ENCODE results near the gene HEATR5B. TPM values are rescaled to one million over a fixed set of nuclear protein-coding genes. Genes with fewer than 3 reads are reported as not detected.

Gene HEATR5B
- polyA plus RNA-seq, 1 of the 3 experiments (the other 2 are of a cell fraction): 10.8 TPM

GRCh38 chr2:36965206-36965605, 119.0 kb downstream of the HEATR5B start:
- CTCF ChIA-PET: no interaction called here
- H2AFZ ChIP-seq (ENCODE audit: low read depth): peak overlapping the region; percentile 94; the same call in 1 of the 2 replicates
- 78% methylated on average over 2 of the region's 2 CpGs for WGBS (ENCODE audit: low lambda C conversion rate)

More at GRCh38 chr2:36965206-36965605, 119.0 kb downstream of the HEATR5B start:
- H3K27me3 ChIP-seq (ENCODE audit: insufficient read depth): no peaks in the 10 kb centered on the region
- no peak for DNase-seq
- H3K9me2 ChIP-seq: no peaks in the 10 kb centered on the region
- H3K9me3 ChIP-seq: no peaks in the 10 kb centered on the region
- TF ChIP-seq, protein P1, sequence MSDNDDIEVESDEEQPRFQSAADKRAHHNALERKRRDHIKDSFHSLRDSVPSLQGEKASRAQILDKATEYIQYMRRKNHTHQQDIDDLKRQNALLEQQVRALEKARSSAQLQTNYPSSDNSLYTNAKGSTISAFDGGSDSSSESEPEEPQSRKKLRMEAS (IDR thresholded peaks at IDR 0.05; ENCODE audit: low read depth): no peak
- no peak for TF ChIP-seq RCOR1 (IDR thresholded peaks at IDR 0.05; ENCODE audit: low read length)
- no peak for TF ChIP-seq IRF3 (IDR thresholded peaks at IDR 0.05; ENCODE audit: low read depth, low read length)
- no peak for TF ChIP-seq PBX3 (IDR thresholded peaks at IDR 0.05)
- no peak for TF ChIP-seq EP300 (IDR thresholded peaks at IDR 0.05; ENCODE audit: borderline replicate concordance in 1 of 2, low read depth in 1 of 2, low read length in 1 of 2)
- TF ChIP-seq, protein P2, sequence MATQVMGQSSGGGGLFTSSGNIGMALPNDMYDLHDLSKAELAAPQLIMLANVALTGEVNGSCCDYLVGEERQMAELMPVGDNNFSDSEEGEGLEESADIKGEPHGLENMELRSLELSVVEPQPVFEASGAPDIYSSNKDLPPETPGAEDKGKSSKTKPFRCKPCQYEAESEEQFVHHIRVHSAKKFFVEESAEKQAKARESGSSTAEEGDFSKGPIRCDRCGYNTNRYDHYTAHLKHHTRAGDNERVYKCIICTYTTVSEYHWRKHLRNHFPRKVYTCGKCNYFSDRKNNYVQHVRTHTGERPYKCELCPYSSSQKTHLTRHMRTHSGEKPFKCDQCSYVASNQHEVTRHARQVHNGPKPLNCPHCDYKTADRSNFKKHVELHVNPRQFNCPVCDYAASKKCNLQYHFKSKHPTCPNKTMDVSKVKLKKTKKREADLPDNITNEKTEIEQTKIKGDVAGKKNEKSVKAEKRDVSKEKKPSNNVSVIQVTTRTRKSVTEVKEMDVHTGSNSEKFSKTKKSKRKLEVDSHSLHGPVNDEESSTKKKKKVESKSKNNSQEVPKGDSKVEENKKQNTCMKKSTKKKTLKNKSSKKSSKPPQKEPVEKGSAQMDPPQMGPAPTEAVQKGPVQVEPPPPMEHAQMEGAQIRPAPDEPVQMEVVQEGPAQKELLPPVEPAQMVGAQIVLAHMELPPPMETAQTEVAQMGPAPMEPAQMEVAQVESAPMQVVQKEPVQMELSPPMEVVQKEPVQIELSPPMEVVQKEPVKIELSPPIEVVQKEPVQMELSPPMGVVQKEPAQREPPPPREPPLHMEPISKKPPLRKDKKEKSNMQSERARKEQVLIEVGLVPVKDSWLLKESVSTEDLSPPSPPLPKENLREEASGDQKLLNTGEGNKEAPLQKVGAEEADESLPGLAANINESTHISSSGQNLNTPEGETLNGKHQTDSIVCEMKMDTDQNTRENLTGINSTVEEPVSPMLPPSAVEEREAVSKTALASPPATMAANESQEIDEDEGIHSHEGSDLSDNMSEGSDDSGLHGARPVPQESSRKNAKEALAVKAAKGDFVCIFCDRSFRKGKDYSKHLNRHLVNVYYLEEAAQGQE (IDR thresholded peaks at IDR 0.05; ENCODE audit: low read depth, low read length): no peak
- no peak for TF ChIP-seq NFIC (IDR thresholded peaks at IDR 0.05; ENCODE audit: borderline replicate concordance)
- no peak for TF ChIP-seq JUND (IDR thresholded peaks at IDR 0.05)
- TF ChIP-seq ZBTB33 (IDR thresholded peaks at IDR 0.05; ENCODE audit: borderline replicate concordance, low read depth): no peak
- no peak for TF ChIP-seq RXRA (IDR thresholded peaks at IDR 0.05; ENCODE audit: borderline replicate concordance, low read depth)
- TF ChIP-seq MXI1 (IDR thresholded peaks at IDR 0.05; ENCODE audit: low read depth, low read length): no peak
- TF ChIP-seq, protein P3, sequence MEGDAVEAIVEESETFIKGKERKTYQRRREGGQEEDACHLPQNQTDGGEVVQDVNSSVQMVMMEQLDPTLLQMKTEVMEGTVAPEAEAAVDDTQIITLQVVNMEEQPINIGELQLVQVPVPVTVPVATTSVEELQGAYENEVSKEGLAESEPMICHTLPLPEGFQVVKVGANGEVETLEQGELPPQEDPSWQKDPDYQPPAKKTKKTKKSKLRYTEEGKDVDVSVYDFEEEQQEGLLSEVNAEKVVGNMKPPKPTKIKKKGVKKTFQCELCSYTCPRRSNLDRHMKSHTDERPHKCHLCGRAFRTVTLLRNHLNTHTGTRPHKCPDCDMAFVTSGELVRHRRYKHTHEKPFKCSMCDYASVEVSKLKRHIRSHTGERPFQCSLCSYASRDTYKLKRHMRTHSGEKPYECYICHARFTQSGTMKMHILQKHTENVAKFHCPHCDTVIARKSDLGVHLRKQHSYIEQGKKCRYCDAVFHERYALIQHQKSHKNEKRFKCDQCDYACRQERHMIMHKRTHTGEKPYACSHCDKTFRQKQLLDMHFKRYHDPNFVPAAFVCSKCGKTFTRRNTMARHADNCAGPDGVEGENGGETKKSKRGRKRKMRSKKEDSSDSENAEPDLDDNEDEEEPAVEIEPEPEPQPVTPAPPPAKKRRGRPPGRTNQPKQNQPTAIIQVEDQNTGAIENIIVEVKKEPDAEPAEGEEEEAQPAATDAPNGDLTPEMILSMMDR (IDR thresholded peaks at IDR 0.05): no peak
- TF ChIP-seq FOXM1 (IDR thresholded peaks at IDR 0.05; ENCODE audit: low read depth): no peak
- TF ChIP-seq CHD2 (IDR thresholded peaks at IDR 0.05; ENCODE audit: low read length, partially characterized antibody): no peak
- no peak for TF ChIP-seq NRF1 (IDR thresholded peaks at IDR 0.05; ENCODE audit: low read depth, low read length)
- POLR2A ChIA-PET: no interaction called here
- H3K27ac ChIP-seq (ENCODE audit: low read depth in 2 of 2, low read length in 1 of 2): peak overlapping the region in 1 of 2 experiments; percentile 64; a peak in 1 of 4 replicates
- peaks cover 20% of the 10 kb centered on the region; the same call in 1 of the 2 replicates for H4K20me1 ChIP-seq (ENCODE audit: insufficient read depth)
- peaks cover 8 to 18% of the 10 kb centered on the region in 2 experiments; a peak in 3 of 4 replicates for H3K4me1 ChIP-seq (ENCODE audit: control insufficient read depth in 1 of 2, insufficient read depth in 2 of 2, low read depth in 1 of 2, low read length in 1 of 2)
- H3K4me2 ChIP-seq: peak overlapping the region; percentile 84
- peak overlapping the region; percentile 74 to 99 for H3K4me3 ChIP-seq (ENCODE audit: low read depth in 2 of 2, low read length in 1 of 2)
- H3F3A ChIP-seq (replicated peaks; ENCODE audit: insufficient read depth): no peaks in the 10 kb centered on the region
- peaks cover 60% of the 10 kb centered on the region for H3K79me2 ChIP-seq (ENCODE audit: insufficient read depth)
- peak overlapping the region; percentile 87 for H3K9ac ChIP-seq
- H3K36me3 ChIP-seq (replicated peaks in 1 of 2; ENCODE audit: control insufficient read depth in 1 of 2, insufficient read depth in 2 of 2, low read length in 1 of 2): no peaks in the 10 kb centered on the region

Data from SK-N-SH (cell line).